GM10266 (cell line): ENCODE data around the gene BGLAP.
A peak's percentile ranks its signal among the peaks of the same experiment; 100 is the strongest.

Experiments
- DNase-seq: peaks from one replicate; pipeline ENCODE4 v3.0.0; 2012; ENCODE audit errors: extremely low spot score
- TF ChIP-seq, protein P1 (sequence below): IDR thresholded peaks from 2 replicates; pipeline ENCODE4 v1.5.1; 2012; ENCODE audit warnings: mild to moderate bottlenecking, low read depth; ENCODE audit not compliant: control insufficient read depth, insufficient read depth; ENCODE audit errors: missing control alignments

The BGLAP gene

GRCh38 chr1:156241926-156242325, at the start of gene BGLAP:
BGLAP (plus strand) TSS chr1:156242184; CDS start chr1:156242232, 48 bp downstream.
- no peak for DNase-seq
- TF ChIP-seq, protein P1, sequence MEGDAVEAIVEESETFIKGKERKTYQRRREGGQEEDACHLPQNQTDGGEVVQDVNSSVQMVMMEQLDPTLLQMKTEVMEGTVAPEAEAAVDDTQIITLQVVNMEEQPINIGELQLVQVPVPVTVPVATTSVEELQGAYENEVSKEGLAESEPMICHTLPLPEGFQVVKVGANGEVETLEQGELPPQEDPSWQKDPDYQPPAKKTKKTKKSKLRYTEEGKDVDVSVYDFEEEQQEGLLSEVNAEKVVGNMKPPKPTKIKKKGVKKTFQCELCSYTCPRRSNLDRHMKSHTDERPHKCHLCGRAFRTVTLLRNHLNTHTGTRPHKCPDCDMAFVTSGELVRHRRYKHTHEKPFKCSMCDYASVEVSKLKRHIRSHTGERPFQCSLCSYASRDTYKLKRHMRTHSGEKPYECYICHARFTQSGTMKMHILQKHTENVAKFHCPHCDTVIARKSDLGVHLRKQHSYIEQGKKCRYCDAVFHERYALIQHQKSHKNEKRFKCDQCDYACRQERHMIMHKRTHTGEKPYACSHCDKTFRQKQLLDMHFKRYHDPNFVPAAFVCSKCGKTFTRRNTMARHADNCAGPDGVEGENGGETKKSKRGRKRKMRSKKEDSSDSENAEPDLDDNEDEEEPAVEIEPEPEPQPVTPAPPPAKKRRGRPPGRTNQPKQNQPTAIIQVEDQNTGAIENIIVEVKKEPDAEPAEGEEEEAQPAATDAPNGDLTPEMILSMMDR: no peak

DNA sequence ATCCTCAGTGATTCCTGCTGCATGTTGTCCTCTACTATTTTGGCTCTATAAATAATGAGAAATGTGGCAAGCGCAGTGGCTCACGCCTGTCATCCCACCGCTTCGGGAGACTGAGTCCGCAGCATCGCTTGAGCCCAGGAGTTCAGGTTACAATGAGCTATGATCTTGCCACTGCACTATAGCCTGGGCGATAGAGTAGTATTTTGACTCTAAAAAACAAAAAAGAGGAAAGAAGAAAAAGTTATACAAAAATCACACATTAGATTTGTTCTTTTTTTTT, 48.8 kb upstream of the BGLAP start:
- DNase-seq: no peak
- TF ChIP-seq, protein P1: no peak

DNA sequence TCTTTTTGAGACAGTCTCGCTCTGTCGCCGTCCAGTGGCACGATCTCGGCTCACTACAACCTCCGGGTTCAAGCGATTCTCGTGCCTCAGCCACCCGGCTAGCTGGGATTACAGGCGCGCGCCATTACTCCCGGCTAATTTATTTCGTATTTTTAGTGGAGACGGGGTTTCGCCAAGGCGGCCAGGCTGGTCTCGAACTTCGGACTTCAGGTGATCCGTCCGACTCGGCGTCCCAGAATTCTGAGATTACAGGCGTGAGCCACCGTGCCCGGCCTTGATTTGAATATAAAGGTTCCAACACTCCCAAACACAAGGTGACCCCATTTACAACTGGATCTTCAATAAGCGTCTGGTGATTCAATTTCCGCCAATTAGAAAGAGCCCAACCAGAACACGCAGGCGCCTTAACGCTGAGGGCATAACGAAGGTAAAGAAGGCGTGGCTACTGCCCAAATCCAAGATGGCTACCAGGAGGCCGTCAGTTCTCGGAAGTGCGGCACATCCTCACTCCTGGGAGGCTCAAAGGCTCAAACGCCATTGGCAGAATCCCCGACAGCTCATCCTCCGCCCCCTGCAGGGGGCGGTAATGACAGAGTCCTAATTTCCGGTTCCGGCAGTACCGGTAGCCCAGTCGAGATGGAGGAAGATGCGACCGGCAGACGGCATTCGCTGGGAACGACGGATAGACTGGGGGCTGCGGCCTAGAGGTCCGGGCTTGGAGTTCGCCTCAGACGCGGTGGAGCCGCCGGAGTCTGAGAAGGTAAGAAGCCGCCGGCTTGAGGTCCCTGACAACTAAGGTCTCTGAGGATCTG, 48.3 kb upstream of the BGLAP start, which contains the start of gene SLC25A44:
Gene SLC25A44, plus strand, starts transcription at position 617 of the 812 bp plus-strand sequence. CDS start 5,744 bp downstream, outside the sequence.
- peak; percentile 91 for DNase-seq

DNA sequence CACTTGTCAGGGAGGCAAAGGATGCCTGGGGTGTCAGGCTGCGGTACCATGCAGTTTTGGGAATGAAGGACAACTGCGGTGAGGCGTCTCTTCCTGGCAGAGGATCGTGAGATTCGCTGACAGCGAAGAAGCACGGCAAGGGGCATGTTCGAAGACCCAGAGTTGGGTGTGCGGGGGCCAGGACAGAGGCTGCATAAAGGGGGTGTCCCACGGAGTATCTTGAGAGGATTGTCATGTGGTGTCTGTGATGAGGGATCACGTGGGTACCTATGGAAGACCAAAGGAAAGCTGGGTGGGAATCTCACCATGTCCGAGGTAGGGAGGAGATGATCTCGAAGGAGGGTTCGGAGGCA, 47.7 kb upstream of the BGLAP start:
- DNase-seq: no peak
- TF ChIP-seq, protein P1: no peak

More for the DNA sequence above, 48.3 kb upstream of the BGLAP start, which contains the start of gene SLC25A44:
- TF ChIP-seq, protein P1: peak; percentile 46

DNA sequence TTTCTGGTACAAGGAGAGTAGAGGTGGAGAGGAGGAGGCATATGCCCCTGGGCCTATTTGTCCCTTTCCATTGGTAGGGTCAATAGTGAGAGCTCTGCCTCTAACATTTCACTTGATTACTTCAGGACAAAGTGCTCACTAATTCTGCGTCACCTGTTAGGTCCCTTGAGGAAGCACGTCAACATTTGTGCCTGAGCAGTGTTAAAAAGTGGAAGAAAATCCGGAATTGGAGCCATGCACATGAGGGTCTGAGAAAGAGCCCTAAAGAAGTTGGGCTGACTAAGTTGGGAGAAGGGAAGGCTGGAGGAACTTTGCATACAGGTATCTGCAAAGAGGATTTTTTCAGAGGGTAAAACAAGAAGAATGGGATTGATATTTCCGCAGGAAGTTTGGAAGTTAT, 46.1 kb upstream of the BGLAP start:
- TF ChIP-seq, protein P1: no peak
- no peak for DNase-seq

DNA sequence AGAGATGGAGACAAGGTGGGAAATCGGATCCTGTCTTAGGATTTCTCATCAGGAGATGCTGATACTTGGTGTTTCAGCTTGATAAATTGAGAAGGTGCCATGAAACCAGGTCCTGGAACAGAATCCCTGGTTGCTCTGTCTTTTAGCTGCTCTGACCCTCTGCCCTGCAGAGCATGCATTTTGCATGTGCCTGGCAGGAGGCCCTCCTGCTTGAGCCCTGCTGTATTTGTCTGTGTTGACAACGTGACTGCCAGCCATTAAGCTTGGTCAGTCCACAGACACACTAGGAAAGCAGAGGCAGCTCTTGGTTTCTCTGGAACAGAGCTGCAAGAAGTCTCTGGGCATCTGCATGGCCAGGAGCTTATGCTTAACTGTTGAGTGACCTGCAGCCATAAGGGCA, 45.5 kb upstream of the BGLAP start:
- TF ChIP-seq, protein P1: no peak
- no peak for DNase-seq

- peak; percentile 48 for DNase-seq
- TF ChIP-seq, protein P1: no peak
These were observed 43.1 kb upstream of the BGLAP start for GRCh38 chr1:156198831-156199349.
